ENCODE results near the gene LAMA2. TPM values are rescaled to one million over a fixed set of nuclear protein-coding genes. Genes with fewer than 3 reads are reported as not detected.

The LAMA2 gene
- total RNA-seq, 1 donor from 2014 or later = 16.8 TPM

DNA sequence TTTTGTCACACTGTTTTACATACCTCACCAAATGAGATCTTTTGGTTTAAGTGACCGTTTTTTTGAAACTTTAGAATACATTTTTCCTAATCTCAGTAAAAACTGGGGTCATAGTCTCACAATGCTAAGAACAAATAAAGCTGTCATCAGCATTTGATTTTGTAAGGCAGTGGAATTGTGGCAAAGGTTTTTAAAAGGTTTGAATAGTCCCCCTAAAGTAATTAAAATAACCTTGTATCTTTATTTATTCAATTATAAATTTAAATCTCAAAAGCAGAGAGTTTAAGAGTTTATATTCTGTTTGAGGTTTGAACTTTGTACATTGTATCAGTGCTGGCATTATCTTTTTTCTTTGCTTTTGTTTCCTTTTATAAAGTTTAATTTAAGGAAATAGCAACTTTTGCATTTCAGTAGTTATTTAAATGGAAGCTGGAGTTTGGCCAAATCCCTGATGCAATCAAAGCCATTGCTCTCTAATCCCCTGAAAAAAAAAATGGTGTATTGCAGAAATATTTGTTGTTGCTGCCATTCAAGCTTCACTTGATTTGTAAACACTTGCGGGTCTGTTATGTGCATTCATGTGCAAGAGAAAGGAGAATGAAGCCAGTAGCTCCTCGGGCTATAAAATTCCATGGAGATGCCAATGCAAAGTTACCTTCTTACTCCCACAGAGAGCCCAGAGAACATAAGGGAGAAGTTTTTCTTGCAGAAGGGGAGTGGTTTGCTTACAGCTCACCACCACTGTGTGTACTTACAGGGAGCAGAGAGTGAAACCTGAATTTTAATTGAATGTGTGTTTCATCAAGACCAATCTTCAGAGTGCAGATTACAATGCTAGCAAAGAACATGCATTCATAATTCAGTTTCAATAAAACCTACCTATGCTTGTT lies 435.2 kb downstream of the LAMA2 start:
- DNase-seq = no peak

DNA sequence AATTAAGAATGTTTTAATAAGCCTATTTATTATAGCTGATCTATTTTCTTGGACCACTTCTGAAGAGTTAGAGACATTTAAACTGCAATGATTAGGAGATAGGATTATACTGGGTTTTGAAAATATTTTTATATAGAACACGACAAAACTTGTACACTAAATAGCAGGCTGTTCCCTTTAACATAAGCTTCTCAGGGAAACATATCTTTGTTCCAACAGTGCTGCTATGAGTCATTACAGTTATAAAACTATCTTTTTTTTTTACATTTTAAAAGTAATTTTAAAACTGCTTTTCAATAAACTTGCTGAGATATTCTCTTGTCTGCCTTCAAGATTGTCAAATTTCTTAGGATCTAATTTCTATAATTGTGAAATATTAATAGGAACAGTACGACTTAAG lies 438.0 kb downstream of the LAMA2 start:
- DNase-seq = no peak

- no peak for DNase-seq
Observed at GRCh38 chr6:129321303-129321702, 438.4 kb downstream of the LAMA2 start.

- no peak for DNase-seq
Observed at GRCh38 chr6:129324345-129324744, 441.4 kb downstream of the LAMA2 start.

- DNase-seq = no peak
Observed at GRCh38 chr6:129329678-129330077, 446.7 kb downstream of the LAMA2 start.

DNA sequence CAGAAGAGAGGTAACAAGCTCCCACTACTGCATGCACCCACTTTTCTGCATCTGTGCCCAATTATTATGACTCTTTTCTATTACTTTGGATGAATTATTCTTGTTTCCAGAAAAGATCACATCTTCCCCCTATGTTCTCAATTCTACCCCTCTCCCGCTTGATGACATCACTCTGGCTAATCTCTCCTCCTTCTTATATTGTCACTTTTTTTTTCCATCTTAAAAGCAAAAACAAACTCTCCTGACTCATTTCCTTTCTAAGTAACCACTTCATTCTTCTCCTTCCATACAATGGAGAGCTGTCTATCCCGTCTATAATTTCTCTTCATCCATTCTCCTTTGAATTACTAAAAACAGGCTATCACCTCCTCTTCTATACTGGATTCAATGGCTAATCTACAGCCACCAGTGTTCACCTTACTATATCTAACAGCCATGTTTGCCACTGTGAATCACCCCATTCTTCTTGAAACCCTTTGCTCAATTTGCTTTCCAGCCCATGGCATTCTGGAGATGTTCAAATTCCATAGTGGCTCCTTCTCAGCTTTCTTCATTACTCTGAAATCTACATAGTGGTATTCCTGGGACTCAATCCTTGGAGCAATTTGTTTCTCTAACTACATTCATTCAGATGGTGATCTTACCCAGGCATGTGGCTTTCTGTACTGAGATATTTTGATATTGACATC lies 448.7 kb downstream of the LAMA2 start:
- no peak for DNase-seq

- no peak for DNase-seq
Observed at GRCh38 chr6:129335792-129336191, 452.9 kb downstream of the LAMA2 start.

DNA sequence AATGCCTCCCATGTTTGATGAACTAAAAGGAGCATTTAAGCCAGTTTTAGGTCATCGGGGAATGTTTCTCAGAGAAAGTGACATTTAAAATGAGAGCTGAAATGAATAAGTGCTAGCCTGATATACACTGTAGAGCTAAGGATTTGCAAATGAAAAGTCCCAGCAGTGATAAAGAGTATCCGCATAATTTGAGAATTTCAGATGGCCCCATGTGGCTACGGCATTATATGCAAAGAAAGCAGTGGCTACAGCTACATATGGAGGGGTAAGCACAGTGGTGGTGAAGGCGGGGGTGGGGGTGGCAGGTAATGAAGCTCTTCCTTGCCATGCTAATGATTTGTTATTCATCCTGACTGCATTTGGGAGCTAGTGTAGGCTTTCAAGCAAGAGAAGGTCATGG lies 455.7 kb downstream of the LAMA2 start:
- no peak for DNase-seq

DNA sequence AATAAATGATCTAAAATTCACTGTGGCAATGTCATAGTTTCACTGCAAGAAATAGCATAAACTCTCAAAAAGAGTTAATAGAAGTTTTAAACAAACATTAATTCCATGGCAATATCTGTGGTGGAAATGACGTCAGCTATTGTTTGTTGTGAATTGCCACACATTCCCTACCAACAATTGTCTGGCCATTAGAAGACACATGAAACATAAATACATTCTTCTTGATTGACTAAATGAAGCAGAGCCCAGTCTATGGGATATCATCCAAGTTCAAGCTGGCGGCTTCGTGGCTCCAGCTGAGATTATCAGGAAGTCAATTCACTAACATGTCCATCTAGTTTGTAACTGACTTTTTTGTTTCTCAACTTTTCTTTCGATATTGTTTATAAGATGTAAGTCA lies 458.0 kb downstream of the LAMA2 start:
- no peak for DNase-seq

DNA sequence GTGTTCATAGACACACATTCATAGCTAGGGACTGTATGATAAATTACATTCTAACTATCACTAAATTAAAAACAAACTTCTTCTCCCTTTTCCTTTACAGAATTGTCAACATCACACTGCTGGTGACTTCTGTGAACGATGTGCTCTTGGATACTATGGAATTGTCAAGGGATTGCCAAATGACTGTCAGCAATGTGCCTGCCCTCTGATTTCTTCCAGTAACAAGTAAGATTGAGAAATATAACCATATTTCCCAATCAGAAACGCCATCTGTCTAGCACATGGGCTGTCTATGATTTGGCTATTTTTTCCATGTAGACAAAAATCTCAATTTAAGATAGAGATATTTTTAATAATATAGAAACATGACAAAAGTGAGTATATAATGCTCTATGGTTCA lies 459.3 kb downstream of the LAMA2 start:
- no peak for DNase-seq

DNA sequence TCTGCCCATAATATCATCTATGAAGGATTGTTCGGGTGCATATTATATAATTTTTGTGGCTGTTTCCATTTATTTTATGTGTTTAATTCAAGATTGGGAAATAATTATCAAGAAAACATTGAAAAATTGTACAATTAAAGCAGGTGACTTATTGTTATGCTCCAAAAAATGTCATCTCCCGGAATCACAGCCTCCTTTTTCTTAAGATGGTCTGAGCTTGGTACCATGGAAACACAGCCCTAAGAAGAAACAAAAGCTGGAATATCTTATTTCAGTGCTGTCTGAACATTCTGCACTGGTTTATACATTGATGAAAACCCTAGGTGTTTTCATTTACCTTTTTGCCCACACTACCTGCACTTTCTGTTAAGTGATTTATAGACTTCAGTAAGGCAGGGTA lies 459.9 kb downstream of the LAMA2 start:
- no peak for DNase-seq

- no peak for DNase-seq
Observed at GRCh38 chr6:129344379-129344778, 461.4 kb downstream of the LAMA2 start.

DNA sequence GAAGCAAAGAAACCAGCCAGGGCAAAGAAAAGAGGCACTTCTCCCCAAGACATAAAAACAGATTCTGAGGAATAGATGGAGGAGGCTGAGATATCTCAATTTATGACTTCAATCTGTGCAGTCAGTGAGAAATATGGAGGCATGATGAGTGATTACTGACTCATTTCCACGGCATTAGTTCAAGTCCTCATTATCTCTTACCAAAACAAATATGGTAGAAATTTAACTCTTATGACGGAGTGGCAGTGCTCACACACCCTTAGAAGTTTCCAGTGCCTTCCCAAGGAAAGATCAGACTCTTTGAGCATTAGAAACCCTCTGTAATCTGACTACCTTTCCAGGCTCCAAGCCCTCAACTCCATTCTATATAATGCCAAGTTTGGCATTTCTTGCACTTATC lies 463.0 kb downstream of the LAMA2 start:
- DNase-seq = no peak

- no peak for DNase-seq
Observed at GRCh38 chr6:129346964-129347363, 464.0 kb downstream of the LAMA2 start.

DNA sequence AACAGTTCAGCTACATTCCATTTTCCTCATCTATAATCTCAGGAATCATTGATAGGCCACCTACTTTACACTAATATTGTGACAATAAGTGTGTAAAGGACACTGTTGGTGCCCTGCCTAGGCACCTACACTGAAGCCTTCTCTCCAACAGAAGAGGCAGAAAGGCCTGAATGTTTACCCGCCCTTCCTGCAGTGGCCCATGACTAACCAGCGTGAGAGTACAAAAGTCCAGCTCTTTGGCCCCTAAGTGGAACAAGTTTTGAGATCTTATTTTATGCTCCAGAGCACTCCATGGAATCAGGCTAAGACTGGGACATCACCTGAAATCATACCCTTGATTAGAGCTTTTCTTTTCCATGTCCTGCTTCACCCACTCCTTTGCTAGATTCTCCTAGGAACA lies 467.3 kb downstream of the LAMA2 start:
- DNase-seq = no peak

DNA sequence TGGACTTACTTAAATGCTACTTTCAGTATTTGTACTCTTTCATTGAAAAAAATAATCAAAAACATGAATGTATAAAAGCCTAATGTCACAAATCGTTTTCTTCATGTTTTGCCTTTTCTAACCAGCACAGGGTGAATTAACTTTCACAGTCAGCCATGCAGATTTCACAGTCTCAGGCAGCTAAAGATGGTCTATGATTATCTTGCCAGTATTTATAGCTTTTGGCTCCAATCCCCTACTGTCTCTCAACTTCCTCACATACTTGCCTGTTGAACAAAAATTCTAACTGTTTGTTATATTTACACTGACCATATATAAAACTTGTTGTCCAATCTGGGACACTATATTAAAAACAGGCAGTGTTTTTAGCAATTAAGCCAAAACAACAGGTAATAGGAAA lies 468.9 kb downstream of the LAMA2 start:
- DNase-seq = no peak

DNA sequence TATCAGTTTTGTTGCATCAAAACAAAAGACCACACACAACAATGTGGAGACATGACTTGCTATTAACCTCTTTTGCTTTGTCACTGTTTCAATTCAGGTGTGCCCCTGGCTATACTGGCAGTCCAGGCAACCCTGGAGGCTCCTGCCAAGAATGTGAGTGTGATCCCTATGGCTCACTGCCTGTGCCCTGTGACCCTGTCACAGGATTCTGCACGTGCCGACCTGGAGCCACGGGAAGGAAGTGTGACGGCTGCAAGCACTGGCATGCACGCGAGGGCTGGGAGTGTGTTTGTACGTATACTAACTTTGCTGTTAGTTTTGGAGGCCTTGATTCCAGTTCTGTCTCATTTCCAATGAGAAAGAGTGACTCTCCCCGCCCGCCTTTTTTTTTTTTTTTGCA lies 470.1 kb downstream of the LAMA2 start:
- no peak for DNase-seq

- DNase-seq = no peak
Observed at GRCh38 chr6:129356129-129356528, 473.2 kb downstream of the LAMA2 start.

DNA sequence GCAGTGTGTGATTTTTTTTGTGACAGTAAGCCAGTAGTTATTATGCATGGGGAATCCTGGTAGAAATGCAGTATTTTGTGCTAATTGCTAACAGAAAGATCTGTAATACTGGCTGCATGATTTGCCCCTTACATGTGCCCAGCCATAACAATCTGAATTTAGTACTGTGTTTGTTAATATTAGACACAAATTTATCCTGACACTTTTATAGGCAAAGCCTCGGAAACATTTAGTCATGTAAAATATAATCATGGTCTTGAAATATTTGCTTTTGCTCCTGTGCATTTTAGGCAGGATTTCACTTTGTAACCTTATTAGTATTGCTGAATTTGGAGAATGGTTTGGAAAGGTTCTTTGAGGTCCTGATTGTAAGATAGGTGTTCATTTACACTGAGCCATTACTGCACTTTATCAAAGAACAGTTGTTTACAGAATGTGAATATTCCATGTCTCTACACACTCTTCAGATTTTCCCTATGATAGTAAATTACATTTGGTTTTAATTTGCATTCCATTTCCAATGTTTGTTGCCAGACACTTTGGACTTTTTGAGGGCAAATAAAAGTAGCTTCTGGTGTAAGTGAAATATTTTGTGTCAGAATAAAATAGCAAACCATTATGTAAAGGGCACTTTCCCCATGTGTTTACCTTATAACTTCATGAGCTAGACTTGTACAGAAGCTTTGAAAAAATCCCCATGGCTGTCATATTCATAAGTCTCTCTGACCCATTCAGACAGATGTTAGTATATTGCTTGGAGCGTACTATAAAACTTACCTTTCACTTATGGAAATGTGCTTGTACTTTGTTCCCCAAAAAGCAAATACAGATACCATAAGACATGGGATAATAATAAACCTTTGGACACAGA lies 477.1 kb downstream of the LAMA2 start:
- DNase-seq = no peak

DNA sequence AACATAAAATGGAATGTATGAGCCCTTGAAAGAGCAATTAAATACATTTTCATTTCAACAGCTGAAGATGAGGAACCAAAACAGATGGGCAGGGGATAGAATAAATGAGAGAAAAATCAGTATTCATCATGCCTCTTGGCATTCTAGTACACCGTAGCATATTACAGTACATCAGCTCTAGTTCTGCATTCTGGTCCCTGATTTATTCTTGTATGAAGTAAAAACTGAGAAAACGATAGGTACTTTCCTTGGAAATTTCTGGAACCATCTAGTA lies 477.7 kb downstream of the LAMA2 start:
- DNase-seq = no peak

DNA sequence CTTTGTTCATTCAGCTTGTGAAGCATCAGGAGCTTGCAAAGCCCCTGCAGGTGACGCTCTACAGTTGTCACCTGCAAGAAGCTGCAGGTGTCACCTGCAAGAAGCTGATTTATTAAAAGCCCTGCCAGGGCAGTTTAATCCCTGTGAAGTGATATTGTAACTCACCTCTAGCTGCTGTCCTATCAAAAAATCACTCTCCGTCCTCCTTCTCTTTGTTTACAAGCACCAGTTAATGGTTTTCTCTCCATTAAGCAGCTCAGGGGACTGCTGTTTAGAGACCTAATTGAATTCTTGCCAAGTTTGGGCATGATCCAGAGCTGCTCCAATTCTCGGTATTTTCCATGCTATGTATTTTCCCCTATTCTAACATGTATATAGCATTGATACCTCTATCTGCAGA lies 481.1 kb downstream of the LAMA2 start:
- no peak for DNase-seq

GRCh38 chr6:129364767-129365166 lies 481.8 kb downstream of the LAMA2 start:
- no peak for DNase-seq

GRCh38 chr6:129368076-129368475 lies 485.1 kb downstream of the LAMA2 start:
- DNase-seq = no peak

All from occipital lobe (tissue), 2 donors.